K562 (cell line): ENCODE results near the gene APCDD1L.

Experiments used
- CBX3 ChIP-seq, 2 experiments: IDR thresholded peaks; 1 replicate in 1 of 2; 2 replicates in 1 of 2; pipeline ENCODE4 v1.6.1; 2012; ENCODE audit warnings: inconsistent platforms in 2 of 2, low read length in 2 of 2, borderline replicate concordance in 1 of 2, control low read depth in 1 of 2
- CTCF ChIP-seq, 3 experiments: IDR thresholded peaks in 2 of 3; conservative IDR thresholded peaks in 1 of 3; 2 replicates each; pipeline ENCODE4 v1.5.1; 2011 to 2012; ENCODE audit warnings: low read length in 3 of 3, mild to moderate bottlenecking in 3 of 3, control low read depth in 2 of 3, improper control_type of control experiment in 1 of 3, inconsistent platforms in 1 of 3, low read depth in 1 of 3, mixed read lengths in 1 of 3, moderate library complexity in 1 of 3; ENCODE audit not compliant: insufficient read depth in 2 of 3
- ZFP91 ChIP-seq: sonication (generic); formaldehyde crosslinking; IDR thresholded peaks from 2 replicates; pipeline ENCODE4 v1.8.0; 2022; ENCODE audit warnings: mild to moderate bottlenecking, missing genetic modification reagents
- ZNF398 ChIP-seq: fragments of 250-450 bp; sonication (Bioruptor Pico); IDR thresholded peaks from 2 replicates; pipeline ENCODE4 v1.8.0; 2021; ENCODE audit warnings: moderate library complexity, mild to moderate bottlenecking, inconsistent platforms

GRCh38 chr20:58553166-58553696 is 38.0 kb upstream of the APCDD1L start:
- TF ChIP-seq ZNF398 (CRISPR knock-in tag): no peak
- no peak for TF ChIP-seq CTCF (IDR thresholded peaks at IDR 0.05 in 2 of 3, conservative IDR thresholded peaks at IDR 0.05 in 1 of 3; ENCODE audit: insufficient read depth in 2 of 3, low read depth in 1 of 3, low read length in 3 of 3)
- no peak for TF ChIP-seq CBX3 (IDR thresholded peaks at IDR 0.05; ENCODE audit: borderline replicate concordance in 1 of 2, low read length in 2 of 2)
- TF ChIP-seq ZFP91: no peak
